Left kidney (tissue), 2 donors: ENCODE results near the gene ACE2. TPM values are rescaled to one million over a fixed set of nuclear protein-coding genes. Genes with fewer than 3 reads are reported as not detected.
A peak's percentile ranks its signal among the peaks of the same experiment; 100 is the strongest.

Source experiments
- DNase-seq: peaks from one replicate; pipeline ENCODE4 v3.0.0-alpha.2; 2013
- polyA plus RNA-seq: library from polyadenylated mRNA; unstranded; fragments of 120-200 nt; gene quantifications from one replicate; pipeline ENCODE4 v1.2.1, GENCODE V29; 2013; ENCODE audit not compliant: insufficient read length

The ACE2 gene
- polyA plus RNA-seq, 1 donor = 55.0 TPM

- DNase-seq = no peak
Measured at GRCh38 chrX:15579778-15580747, 20.7 kb downstream of the ACE2 start.

DNA sequence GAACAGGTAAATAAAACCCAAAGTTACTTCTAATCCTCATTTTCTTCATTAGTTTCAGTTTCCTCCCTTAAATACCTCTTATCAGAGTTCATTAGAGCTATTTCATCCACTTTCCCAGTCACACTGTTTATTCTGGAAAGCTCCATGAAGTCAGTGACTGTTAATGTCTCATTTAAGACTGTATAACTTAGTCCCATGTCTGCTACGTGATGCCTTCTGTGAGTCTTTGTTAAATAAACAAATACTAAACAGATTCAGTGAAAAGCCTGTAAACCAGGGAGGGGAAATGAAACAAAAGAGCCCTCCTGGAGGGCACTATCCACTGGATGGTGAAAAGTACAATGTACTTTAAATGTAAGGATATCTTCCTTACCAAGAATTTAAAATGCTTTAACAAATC, 24.7 kb downstream of the ACE2 start:
- no peak for DNase-seq

GRCh38 chrX:15574017-15574416, 26.7 kb downstream of the ACE2 start:
- DNase-seq = no peak

- no peak for DNase-seq
Measured at GRCh38 chrX:15570145-15570544, 30.6 kb downstream of the ACE2 start.

GRCh38 chrX:15567886-15568616, 32.7 kb downstream of the ACE2 start:
- DNase-seq = no peak

DNA sequence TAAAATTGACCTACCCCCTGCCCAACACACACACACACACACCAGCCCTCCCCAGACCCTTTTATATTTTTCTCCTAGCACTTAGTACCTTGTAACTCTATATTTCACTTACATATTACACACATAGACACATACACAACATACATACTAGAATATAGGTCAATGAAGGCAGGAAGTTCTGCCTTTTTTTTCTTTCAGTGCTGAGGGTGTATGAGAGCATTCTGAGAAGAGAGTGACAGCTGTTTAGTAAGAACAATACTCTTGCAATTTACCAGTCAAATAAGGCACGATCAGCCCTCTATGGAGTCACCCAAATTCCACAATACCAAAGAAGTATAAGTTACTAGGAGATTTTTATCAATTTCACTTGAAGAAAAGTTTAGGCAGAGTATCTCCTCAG, 33.5 kb downstream of the ACE2 start:
- DNase-seq = no peak

GRCh38 chrX:15566244-15566643, 34.5 kb downstream of the ACE2 start:
- no peak for DNase-seq

- peak; percentile 27 for DNase-seq
Measured at GRCh38 chrX:15564981-15565579, 35.7 kb downstream of the ACE2 start.

DNA sequence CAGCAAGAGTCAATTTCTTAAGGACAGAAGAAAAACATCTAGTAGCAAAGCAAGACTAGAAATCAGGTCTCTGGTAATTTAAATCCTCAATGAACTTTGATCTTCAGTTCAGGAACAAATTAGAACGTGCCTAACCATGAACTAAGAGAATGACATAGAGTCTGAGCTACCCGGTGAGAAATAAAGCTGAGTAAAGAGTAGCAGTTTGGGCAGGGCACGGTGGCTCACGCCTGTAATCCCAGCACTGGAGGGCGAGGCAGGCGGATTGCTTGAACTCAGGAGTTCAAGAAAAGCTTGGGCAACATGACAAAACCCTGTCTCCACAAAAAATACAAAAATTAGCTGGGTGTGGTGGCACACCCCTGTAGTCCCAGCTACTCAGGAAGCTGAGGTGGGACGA, 37.7 kb downstream of the ACE2 start:
- DNase-seq = no peak

DNA sequence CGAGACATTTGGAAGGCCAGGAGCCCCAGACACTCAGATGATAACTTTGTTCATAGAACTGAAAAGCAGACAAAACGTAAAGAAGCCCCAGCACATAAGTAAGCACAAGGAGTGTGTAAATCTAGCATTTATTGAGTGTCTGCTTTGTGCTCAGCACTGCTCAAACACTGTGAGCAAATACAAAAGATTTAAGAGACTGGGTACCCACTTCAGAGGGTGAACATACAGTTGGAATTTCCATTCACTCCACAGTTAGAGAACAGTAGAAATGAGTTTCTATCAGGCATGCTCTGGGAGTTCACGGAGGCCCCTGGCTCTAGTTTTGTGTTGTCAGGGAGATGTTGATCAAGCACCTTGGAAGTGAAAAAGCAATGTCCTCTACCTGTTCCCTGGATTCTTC, 39.8 kb downstream of the ACE2 start:
- no peak for DNase-seq

DNA sequence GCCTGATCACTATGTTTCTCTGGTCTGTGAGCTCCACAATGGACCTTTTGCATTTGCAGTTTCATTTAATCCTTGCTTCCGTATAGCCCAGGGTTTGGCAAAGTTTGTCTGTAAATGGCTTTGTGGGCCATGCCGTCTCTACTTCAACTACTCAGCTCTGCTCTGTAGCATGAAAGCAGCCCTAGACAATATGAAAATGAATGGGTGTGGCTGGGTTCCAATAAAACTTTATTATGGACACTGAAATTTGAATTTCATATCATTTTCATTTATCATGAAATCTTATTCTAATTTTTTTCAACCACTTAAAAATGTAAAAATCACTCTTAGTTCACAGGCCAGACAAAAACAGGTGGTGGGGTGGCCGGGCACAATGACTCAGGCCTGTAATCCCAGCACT, 41.5 kb downstream of the ACE2 start:
- no peak for DNase-seq

- DNase-seq = no peak
Measured at GRCh38 chrX:15549189-15550012, 51.4 kb downstream of the ACE2 start.

DNA sequence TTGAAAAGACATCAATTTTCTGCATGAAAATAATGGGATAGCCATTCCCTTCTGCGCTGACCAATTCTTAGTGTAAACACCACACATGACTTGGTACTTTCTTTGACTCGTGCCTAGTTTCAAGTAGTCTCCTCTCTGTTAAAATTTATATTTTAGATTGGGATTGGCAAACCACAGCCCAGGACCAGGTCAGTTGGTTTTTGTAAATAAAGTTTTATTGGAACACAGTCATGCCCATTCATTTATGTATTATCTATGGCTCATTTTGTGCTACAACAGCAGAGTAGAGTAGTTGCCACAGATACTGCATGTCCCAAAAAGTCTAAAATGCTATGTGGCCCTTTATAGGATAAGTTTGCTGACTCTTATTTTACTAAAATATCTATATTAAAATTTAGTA, 53.4 kb downstream of the ACE2 start:
- DNase-seq = no peak

GRCh38 chrX:15546745-15547144, 54.0 kb downstream of the ACE2 start:
- DNase-seq = no peak

GRCh38 chrX:15530318-15530717, 70.4 kb downstream of the ACE2 start:
- DNase-seq = no peak

- DNase-seq = no peak
Measured at GRCh38 chrX:15529165-15529564, 71.6 kb downstream of the ACE2 start.

DNA sequence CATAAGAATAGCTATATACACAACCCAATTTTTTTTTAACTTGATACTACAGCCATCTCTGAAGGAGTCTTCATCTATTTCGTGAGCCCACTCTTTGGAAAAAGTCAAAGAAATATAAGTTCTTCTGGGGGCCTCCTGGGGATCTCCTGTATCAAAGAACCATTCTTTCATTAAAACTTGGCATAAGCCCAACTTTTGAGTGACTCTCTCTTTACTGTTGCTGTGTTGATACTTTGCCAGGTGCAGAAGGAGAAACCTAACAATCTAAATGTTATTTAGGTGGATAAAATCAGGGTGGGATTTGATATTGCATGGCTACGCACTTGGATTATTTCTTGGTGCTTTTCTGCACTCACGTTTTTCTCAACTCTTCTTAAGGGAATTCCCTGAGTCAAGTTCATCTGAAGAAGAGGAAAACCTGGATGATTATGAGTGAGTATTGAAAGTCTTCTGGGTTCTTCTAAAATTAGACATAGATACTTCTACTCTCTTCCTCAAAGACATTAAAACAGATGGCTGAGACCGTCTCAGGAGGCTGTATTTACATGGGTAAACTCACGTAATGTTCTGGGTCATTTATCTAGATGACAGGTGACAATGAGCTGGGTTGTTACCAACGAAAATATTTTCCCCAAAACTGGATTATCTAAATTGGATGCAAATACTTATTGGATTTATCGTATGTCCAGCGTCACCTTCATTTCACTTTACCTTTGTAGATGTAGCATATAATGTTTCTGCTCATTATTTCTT, 74.9 kb downstream of the ACE2 start:
- DNase-seq = no peak

DNA sequence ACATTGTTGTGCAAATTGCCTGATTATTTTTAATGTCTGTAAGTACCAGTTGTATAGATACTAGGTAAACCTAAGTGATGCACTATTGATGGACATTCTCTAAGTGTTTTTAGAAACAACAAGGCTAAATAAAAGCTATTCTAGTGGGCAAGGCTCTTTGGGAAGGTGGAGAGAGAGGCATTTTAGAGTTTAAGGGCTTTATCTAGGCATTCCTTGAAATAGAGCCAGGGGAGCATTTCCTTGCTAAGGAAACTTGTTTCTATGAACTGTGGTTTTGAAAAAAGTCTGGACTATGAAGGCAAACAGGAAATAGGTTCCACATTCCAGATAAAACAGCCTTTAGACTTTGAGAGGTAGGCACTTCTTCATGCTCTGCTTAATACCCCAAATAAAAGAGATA, 76.3 kb downstream of the ACE2 start:
- peak; percentile 18 for DNase-seq

- DNase-seq = no peak
Measured at GRCh38 chrX:15523088-15523487, 77.7 kb downstream of the ACE2 start.

DNA sequence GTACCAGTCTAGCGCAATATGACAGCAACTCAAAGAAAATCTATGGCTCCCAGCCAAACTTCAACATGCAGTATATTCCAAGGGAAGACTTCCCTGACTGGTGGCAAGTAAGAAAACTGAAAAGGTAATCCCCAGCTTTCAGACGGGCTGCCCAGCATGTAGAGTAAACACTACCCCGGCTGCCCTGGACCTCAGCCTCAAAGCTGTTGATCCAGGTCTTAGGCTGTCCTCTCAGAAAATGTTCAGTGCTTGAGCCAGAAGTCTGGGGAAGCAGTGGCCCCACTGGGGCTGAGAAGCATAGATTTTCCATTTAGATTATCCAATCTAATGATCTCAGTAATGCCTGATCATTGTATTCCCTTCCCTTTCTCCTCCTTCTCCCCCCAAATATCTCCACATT, 78.3 kb downstream of the ACE2 start:
- no peak for DNase-seq

DNA sequence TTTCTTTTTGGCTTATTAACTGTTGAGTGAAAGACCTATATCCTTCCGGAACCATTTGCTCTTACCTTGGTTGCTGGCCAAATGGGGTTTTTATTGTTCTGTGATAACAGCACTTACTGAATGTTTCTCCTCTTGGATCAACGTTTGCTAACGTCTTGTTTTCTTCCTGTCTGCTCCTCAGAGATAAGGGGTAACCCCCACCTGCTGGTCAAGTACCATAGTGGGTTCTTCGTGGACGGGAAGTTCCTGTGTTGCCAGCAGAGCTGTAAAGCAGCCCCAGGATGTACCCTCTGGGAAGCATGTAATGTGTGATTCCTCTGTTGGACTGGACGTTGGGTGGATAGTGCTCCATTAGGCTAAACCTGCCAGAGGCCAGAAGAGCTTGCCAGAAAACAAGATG, 84.8 kb downstream of the ACE2 start:
- no peak for DNase-seq
